ENCODE results near the gene SPATA16. TPM values are rescaled to one million over a fixed set of nuclear protein-coding genes. Genes with fewer than 3 reads are reported as not detected.
"Not testable (repeated sequence)": the region's sequence is repeated elsewhere in the genome, so short reads cannot be mapped to it uniquely, and the experiment has no call there.

SPATA16 gene
- total RNA-seq = not detected

DNA sequence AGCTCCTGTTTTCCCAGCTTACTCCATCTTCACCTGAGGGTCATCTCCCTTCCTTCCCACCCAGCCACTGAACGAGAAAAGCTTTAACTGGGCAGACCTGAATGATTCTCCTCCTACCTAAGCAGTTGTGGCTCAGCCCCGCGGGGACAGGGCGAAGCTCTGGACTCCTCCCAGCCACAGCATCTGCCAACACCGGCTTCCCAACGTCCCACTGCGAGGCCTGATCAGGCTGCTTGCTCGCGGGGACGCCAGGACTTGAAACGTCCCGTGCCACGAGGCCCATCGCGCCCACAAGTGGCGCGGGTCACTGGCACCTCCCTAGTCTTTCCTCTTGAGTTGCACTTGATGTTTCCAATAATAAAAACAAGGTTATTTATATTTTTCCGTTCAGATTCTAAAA, at the start of gene SPATA16:
TSS of gene SPATA16 (minus strand) at position 250 of the 400 bp plus-strand sequence. CDS start 23,504 bp downstream, outside the sequence.
- Mint-ChIP-seq H3K4me1 (ENCODE audit: low read depth) (no peaks in the 10 kb centered on the region), H3K36me3 (ENCODE audit: insufficient read depth) (no peaks in the 10 kb centered on the region), H3K27me3 (ENCODE audit: low read depth) (no peaks in the 10 kb centered on the region), H3K4me3 (no peak within 1 kb of the TSS), H3K9me3 (no peaks in the 10 kb centered on the region)
- DNase-seq (no peak), ATAC-seq (no peak)

GRCh38 chr3:173183022-173183421, 42.0 kb upstream of the SPATA16 start:
- H3K9me3 Mint-ChIP-seq; ATAC-seq; H3K4me3 Mint-ChIP-seq; H3K4me1 Mint-ChIP-seq (ENCODE audit: low read depth); H3K27me3 Mint-ChIP-seq (ENCODE audit: low read depth); DNase-seq; H3K36me3 Mint-ChIP-seq (ENCODE audit: insufficient read depth): not testable (repeated sequence)

GRCh38 chr3:173173652-173174051, 32.6 kb upstream of the SPATA16 start:
- ATAC-seq (no peak), DNase-seq (no peak)
- peaks cover 3% of the 10 kb centered on the region for H3K9me3 Mint-ChIP-seq
- no peak overlapping the region for H3K4me3 Mint-ChIP-seq
- no peaks in the 10 kb centered on the region for H3K27me3 Mint-ChIP-seq (ENCODE audit: low read depth)
- H3K4me1 Mint-ChIP-seq (ENCODE audit: low read depth) = no peaks in the 10 kb centered on the region
- H3K36me3 Mint-ChIP-seq (ENCODE audit: insufficient read depth) = no peaks in the 10 kb centered on the region

- not testable (repeated sequence) for DNase-seq; H3K27me3 Mint-ChIP-seq (ENCODE audit: low read depth); H3K4me1 Mint-ChIP-seq (ENCODE audit: low read depth); H3K4me3 Mint-ChIP-seq; H3K9me3 Mint-ChIP-seq; H3K36me3 Mint-ChIP-seq (ENCODE audit: insufficient read depth); ATAC-seq
These were observed 18.1 kb upstream of the SPATA16 start for GRCh38 chr3:173159139-173159538.

DNA sequence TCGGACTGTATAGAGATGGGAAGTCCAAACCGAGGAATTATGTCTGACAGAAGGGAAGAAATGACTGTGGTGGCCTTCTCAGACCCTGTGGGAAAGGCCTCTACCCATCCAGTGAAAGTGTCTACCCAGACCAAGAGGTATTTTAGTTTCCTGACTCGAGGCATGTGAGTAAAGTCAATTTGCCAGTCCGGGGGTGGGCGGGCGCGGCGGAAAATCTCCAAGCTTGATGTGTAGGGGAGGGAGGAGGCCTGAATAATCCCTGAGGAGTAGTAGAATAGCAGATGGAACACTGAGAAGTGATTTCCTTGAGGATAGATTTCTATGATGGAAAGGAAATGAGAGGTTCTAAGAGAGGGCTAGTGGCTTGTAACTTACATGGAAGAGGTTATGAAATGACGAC, 15.5 kb upstream of the SPATA16 start:
- H3K36me3 Mint-ChIP-seq (ENCODE audit: insufficient read depth); ATAC-seq; H3K27me3 Mint-ChIP-seq (ENCODE audit: low read depth); DNase-seq; H3K4me3 Mint-ChIP-seq; H3K4me1 Mint-ChIP-seq (ENCODE audit: low read depth); H3K9me3 Mint-ChIP-seq: not testable (repeated sequence)

GRCh38 chr3:173153631-173154030, 12.6 kb upstream of the SPATA16 start:
- no peak overlapping the region for H3K4me3 Mint-ChIP-seq
- ATAC-seq = no peak
- H3K9me3 Mint-ChIP-seq = peaks cover 4% of the 10 kb centered on the region
- H3K4me1 Mint-ChIP-seq (ENCODE audit: low read depth) = no peaks in the 10 kb centered on the region
- H3K36me3 Mint-ChIP-seq (ENCODE audit: insufficient read depth) = no peaks in the 10 kb centered on the region
- H3K27me3 Mint-ChIP-seq (ENCODE audit: low read depth) = no peaks in the 10 kb centered on the region
- no peak for DNase-seq

DNA sequence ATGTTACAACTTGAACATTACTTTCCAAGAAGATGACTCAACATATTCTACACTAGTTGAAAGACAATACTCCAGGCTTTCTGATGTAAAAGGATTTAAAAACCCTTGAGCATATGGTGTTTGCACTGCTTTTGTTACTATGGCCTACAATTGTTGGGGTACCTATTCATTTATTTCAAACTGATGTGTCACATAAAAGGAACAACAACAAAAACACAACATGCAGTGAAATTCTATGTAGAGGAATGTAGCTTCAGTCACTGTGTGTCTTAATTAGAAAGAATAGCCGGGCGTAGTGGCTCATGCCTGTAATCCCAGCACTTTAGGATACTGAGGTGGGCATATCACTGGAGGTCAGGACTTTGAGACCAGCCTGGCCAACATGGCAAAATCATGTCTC, 1.6 kb downstream of the SPATA16 start:
- Mint-ChIP-seq H3K36me3 (ENCODE audit: insufficient read depth) (no peaks in the 10 kb centered on the region), H3K4me3 (no peak overlapping the region), H3K9me3 (no peaks in the 10 kb centered on the region)

DNA sequence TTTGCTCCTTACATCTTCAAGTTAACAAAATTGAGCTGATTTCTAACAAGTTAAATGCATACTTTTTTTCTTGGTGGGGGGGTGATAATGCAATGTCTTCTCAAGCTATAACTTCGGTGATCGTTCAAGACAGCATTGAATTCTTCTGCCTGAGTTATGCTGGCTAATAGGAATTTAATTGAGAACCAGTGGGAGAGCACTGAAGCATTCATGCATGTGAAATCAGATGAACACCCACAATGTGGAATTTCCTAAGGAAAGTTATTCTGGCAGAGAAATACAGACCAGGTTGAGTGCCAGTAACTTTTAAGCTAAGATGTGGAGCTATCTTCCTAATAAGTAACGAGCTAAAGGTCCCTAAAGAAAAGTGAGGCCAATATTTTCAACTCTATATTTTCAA, 3.0 kb downstream of the SPATA16 start:
- ATAC-seq (no peak), DNase-seq (no peak)
- H3K4me1 Mint-ChIP-seq (ENCODE audit: low read depth) = no peaks in the 10 kb centered on the region
- no peaks in the 10 kb centered on the region for H3K27me3 Mint-ChIP-seq (ENCODE audit: low read depth)
- no peak overlapping the region for H3K4me3 Mint-ChIP-seq
- no peaks in the 10 kb centered on the region for H3K36me3 Mint-ChIP-seq (ENCODE audit: insufficient read depth)
- no peaks in the 10 kb centered on the region for H3K9me3 Mint-ChIP-seq

More for the DNA sequence above, 1.6 kb downstream of the SPATA16 start:
- no peaks in the 10 kb centered on the region for H3K27me3 Mint-ChIP-seq (ENCODE audit: low read depth)
- DNase-seq (no peak), ATAC-seq (no peak)
- H3K4me1 Mint-ChIP-seq (ENCODE audit: low read depth) = no peaks in the 10 kb centered on the region

DNA sequence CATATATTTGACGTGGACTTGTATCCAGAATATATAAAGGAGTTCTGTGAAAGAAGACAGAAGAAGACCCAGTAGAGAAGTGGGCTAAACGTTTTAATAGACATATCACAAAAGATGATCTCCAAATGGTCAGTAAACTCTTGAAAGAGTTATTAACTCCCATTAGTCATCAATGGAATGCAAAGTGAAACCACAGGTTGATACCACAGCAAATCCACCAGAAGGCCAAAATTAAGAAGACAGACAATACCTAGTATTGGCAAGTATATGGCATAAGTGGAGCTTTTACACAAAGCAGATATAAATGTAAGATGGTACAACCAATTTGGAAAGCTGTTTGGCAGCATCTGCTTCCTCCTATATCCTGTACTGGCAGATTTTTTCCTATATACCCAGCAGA, 6.0 kb downstream of the SPATA16 start:
- Mint-ChIP-seq H3K4me1 (ENCODE audit: low read depth) (no peaks in the 10 kb centered on the region), H3K9me3 (peaks cover 3% of the 10 kb centered on the region), H3K36me3 (ENCODE audit: insufficient read depth) (no peaks in the 10 kb centered on the region), H3K4me3 (no peak overlapping the region), H3K27me3 (ENCODE audit: low read depth) (no peaks in the 10 kb centered on the region)
- no peak for DNase-seq
- no peak for ATAC-seq

GRCh38 chr3:173128633-173129032, 12.4 kb downstream of the SPATA16 start:
- ATAC-seq (no peak), DNase-seq (no peak)
- Mint-ChIP-seq H3K9me3 (peaks cover 3% of the 10 kb centered on the region), H3K36me3 (ENCODE audit: insufficient read depth) (no peaks in the 10 kb centered on the region), H3K4me1 (ENCODE audit: low read depth) (no peaks in the 10 kb centered on the region), H3K4me3 (no peak overlapping the region), H3K27me3 (ENCODE audit: low read depth) (no peaks in the 10 kb centered on the region)

GRCh38 chr3:173111321-173111720, 29.7 kb downstream of the SPATA16 start:
- DNase-seq (no peak), ATAC-seq (no peak)
- Mint-ChIP-seq H3K4me3 (no peak overlapping the region), H3K36me3 (ENCODE audit: insufficient read depth) (no peaks in the 10 kb centered on the region), H3K9me3 (no peaks in the 10 kb centered on the region), H3K4me1 (ENCODE audit: low read depth) (no peaks in the 10 kb centered on the region), H3K27me3 (ENCODE audit: low read depth) (no peaks in the 10 kb centered on the region)

DNA sequence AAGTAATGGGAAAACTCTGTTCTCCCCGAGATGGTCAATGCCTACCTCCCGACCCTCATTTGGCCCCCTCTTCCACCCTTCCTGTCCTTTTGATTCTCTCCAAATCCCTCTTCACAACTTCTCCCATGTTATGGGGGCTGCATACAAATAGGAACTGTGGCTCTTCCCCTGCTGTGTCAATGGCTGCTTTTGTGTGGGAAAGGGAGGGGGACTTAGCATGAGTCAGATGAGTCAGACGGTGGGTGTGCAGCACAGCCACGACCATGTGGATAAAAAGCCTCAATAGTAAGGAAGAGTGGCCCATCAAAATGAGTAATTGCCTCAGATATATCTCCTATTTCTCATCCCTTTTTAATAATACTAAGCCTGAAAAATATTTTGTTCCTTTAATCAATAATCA, 31.9 kb downstream of the SPATA16 start:
- Mint-ChIP-seq H3K9me3 (peaks cover 7% of the 10 kb centered on the region), H3K27me3 (ENCODE audit: low read depth) (no peaks in the 10 kb centered on the region), H3K36me3 (ENCODE audit: insufficient read depth) (no peaks in the 10 kb centered on the region), H3K4me3 (no peak overlapping the region), H3K4me1 (ENCODE audit: low read depth) (no peaks in the 10 kb centered on the region)
- ATAC-seq = no peak
- DNase-seq = no peak

DNA sequence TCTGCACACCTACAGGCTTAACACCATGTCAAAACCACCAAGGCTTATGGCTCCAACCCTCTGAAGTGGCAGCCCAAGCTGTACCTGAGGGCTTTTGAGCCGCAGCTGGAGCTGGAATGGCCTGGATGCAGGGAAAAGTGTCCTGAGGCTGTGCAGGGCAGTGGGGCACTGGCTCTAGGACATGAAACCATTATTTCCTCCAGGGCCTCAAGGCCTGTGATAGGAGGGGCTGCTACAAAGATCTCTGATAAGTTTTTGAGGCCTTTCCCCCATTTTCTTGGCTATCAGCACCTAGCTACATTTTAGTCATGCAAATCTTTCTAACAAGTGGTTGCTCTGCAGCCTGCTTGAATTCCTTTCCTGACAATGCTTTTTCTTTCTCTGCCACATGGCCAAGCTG, 37.6 kb downstream of the SPATA16 start:
- no peak for ATAC-seq

DNA sequence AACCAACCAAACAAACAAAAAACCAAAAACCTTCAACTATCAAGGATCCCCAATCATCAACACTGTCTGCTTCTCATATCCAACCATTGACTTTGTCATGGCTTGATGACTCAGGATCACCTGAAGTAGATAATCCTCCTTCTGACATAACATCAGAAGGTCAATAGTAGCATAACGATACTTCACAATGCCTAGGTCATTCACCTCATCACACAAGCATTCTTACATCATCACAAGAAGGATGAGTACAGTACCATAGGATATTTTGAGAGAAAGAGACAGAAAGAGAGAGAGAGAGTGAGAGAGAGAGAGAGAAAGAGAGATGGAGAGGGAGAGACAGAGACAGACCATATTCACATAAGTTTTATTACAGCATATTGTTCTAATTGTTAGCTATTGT, 42.1 kb downstream of the SPATA16 start:
- Mint-ChIP-seq H3K36me3 (ENCODE audit: insufficient read depth) (no peaks in the 10 kb centered on the region), H3K9me3 (peaks cover 12% of the 10 kb centered on the region), H3K27me3 (ENCODE audit: low read depth) (no peaks in the 10 kb centered on the region), H3K4me1 (ENCODE audit: low read depth) (no peaks in the 10 kb centered on the region), H3K4me3 (no peak overlapping the region)
- ATAC-seq (no peak), DNase-seq (no peak)

More for the DNA sequence above, 37.6 kb downstream of the SPATA16 start:
- Mint-ChIP-seq H3K4me3 (no peak overlapping the region), H3K36me3 (ENCODE audit: insufficient read depth) (no peaks in the 10 kb centered on the region), H3K9me3 (peaks cover 20% of the 10 kb centered on the region), H3K27me3 (ENCODE audit: low read depth) (no peaks in the 10 kb centered on the region), H3K4me1 (ENCODE audit: low read depth) (no peaks in the 10 kb centered on the region)
- no peak for DNase-seq

GRCh38 chr3:173096994-173097785, 43.8 kb downstream of the SPATA16 start:
- Mint-ChIP-seq H3K36me3 (ENCODE audit: insufficient read depth) (no peaks in the 10 kb centered on the region), H3K4me3 (no peak overlapping the region)

More at GRCh38 chr3:173096994-173097785, 43.8 kb downstream of the SPATA16 start:
- no peak for ATAC-seq
- Mint-ChIP-seq H3K9me3 (peaks cover 9% of the 10 kb centered on the region), H3K27me3 (ENCODE audit: low read depth) (no peaks in the 10 kb centered on the region), H3K4me1 (ENCODE audit: low read depth) (no peaks in the 10 kb centered on the region)
- DNase-seq = no peak
